ENCODE data around the gene TENM4.

DNA sequence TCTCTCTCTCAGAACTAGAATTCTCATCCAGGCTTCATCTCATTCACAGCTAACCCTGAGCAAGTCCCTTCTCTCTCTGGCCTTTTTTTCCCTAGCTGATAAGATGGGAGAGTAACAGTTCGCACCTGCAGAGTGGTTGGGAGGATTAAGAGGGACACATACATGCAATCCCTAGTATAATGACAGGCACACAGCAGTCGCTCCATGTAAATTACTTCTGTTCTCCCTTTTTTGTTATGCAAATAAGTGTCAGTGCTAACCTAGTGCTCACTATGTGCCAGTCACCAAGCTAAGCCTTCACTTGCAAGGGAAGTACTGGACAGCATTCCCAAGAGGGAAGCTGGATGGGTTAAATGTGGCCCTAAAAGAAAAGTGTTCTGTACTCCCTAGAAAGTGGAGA is 63.4 kb downstream of the TENM4 start:
- TF ChIP-seq FOXA1 (IDR thresholded peaks at IDR 0.05) (no peak), SP1 (IDR thresholded peaks at IDR 0.05) (no peak), HDGF (IDR thresholded peaks at IDR 0.05; ENCODE audit: borderline replicate concordance) (no peak), BHLHE40 (IDR thresholded peaks at IDR 0.05; ENCODE audit: borderline replicate concordance) (no peak), TARDBP (IDR thresholded peaks at IDR 0.05) (no peak), ELF4 (IDR thresholded peaks at IDR 0.05) (no peak)

All from HEK293T (cell line).